ENCODE measurements around the gene PADI4. TPM values are rescaled to one million over a fixed set of nuclear protein-coding genes. Genes with fewer than 3 reads are reported as not detected.

PADI4 gene
- total and polyA plus RNA-seq, 4 experiments from 2014 or later = 0.08 to 0.14 TPM; not detected in 2

DNA sequence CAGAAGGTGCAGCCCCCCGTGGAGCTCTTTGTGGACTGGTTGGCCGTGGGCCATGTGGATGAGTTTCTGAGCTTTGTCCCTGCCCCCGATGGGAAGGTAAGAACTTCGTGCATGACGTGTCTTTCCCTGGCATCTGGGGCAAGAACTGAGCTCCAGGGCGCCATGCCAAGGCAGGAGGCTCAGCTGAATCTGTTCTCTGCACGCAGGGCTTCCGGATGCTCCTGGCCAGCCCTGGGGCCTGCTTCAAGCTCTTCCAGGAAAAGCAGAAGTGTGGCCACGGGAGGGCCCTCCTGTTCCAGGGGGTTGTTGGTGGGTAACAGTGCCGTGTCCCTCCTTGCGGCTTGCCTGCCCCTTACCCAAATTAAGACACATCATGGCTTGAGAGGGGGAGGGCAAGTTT, 31.4 kb upstream of the PADI4 start:
- Mint-ChIP-seq H3K27me3 (peaks cover 9 to 13% of the 10 kb centered on the region in 2 donors), H3K27ac (no peak overlapping the region), H3K4me3 (no peak overlapping the region), H3K4me1 (no peaks in the 10 kb centered on the region), H3K36me3 (no peaks in the 10 kb centered on the region), H3K9me3 (peaks cover 0 to 2% (median 0%) of the 10 kb centered on the region in 8 donors)
- Histone ChIP-seq H3K4me3 (ENCODE audit: low read length in 2 of 2) (no peak overlapping the region), H3K27ac (ENCODE audit: low read depth, low read length) (no peak overlapping the region), H3K4me1 (ENCODE audit: insufficient read depth, low read length) (no peaks in the 10 kb centered on the region), H3K36me3 (ENCODE audit: insufficient read depth, low read length) (no peaks in the 10 kb centered on the region), H3K9me3 (ENCODE audit: control insufficient read depth in 1 of 2, low read length in 2 of 2) (no peaks in the 10 kb centered on the region), H3K27me3 (ENCODE audit: insufficient read depth, low read length) (no peaks in the 10 kb centered on the region)
- CTCF ChIA-PET (ENCODE audit: partially characterized antibody) = no interaction called here
- POLR2A ChIA-PET (ENCODE audit: partially characterized antibody) = no interaction called here
- no peak for DNase-seq
- intact Hi-C loops (cut with micrococcal nuclease) = no loop called here

DNA sequence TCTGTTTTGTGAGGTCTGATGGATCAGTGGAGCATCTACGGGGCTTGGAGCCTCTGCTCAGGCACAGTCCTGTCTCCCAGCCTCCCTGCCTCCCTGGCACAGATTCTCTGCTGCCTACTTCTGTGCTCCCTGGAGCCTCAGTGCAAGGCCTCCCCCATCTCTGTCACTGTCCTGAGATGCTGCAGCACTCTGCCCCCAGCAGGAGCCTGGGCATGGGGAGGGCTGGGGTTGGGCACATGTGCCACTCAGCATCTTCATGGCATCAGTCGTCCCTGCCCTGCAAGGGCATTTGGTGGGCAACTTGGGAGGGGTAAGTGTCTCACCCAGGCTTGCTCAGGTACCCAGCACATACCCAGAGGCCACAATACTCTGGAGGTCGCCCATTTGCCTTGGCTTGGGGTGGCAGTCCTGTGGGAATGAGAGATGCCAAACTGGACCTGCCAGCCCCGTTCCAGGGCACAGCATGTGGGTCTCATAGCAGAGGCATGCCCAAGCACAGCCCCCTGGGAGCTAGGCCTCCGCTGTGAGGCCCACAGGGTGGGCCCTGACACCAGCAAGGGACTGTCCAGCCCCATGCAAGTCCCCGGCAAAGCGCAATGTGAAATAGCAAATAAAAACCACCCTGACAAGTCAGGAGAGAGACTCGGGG, 30.4 kb upstream of the PADI4 start:
- H3K4me3 Mint-ChIP-seq = no peak overlapping the region
- H3K9me3 Mint-ChIP-seq = peaks cover 0 to 2% (median 0%) of the 10 kb centered on the region in 8 donors
- H3K4me1 ChIP-seq (ENCODE audit: insufficient read depth, low read length) = no peaks in the 10 kb centered on the region
- intact Hi-C loops (cut with micrococcal nuclease) = no loop called here
- H3K4me3 ChIP-seq (ENCODE audit: low read length in 2 of 2) = no peak overlapping the region
- no peak overlapping the region for H3K27ac ChIP-seq (ENCODE audit: low read depth, low read length)
- no peak overlapping the region for H3K27ac Mint-ChIP-seq
- no peaks in the 10 kb centered on the region for H3K27me3 ChIP-seq (ENCODE audit: insufficient read depth, low read length)
- H3K36me3 Mint-ChIP-seq = no peaks in the 10 kb centered on the region
- ChIA-PET POLR2A (ENCODE audit: partially characterized antibody) (no interaction called here), CTCF (ENCODE audit: partially characterized antibody) (no interaction called here)
- no peaks in the 10 kb centered on the region for H3K36me3 ChIP-seq (ENCODE audit: insufficient read depth, low read length)
- peaks cover 12 to 17% of the 10 kb centered on the region in 2 donors for H3K27me3 Mint-ChIP-seq
- DNase-seq = no peak
- peaks cover 0 to 3% (median 0%) of the 10 kb centered on the region in 4 donors for H3K4me1 Mint-ChIP-seq
- no peaks in the 10 kb centered on the region for H3K9me3 ChIP-seq (ENCODE audit: control insufficient read depth in 1 of 2, low read length in 2 of 2)

DNA sequence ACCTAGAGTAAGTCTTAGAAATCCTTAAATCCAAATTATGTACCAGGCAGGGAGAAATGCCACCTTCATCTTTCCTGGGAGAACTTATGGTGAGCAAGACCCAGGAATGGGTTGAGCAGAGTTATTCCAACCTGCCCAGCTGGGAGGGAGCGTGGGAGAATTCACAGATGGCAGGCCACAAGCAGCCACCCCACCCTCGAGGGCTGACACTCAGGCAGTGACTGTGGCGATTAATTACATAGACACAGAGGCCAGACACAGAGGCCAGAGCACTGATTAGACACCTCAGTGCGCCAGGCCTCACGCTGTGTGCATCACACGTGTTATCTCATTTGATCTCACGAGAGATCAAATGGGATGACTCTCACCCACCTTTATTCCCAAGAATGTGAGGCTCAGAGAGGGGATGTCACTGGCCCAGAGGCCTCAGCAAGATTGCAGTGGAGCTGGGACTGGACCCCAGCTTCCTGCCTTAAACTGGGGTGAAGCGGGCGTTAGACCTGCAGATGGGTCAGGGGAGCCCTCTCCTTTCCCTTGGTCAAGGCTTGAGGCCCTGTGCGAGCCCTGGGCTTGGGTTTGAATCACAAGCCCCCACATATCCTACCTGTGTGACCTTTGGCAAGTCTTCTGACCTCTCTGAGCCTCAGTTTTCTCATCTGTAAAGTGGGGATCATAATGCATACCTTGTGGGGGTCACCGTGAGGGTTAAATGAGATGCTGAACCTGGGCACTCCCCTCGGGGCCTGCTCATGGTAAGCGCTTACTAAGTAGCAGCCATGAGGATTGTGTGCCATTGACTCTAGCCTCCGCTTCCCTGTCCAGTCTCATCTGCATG, 28.8 kb upstream of the PADI4 start:
- no peak overlapping the region for H3K27ac Mint-ChIP-seq
- H3K27me3 ChIP-seq (ENCODE audit: insufficient read depth, low read length) = no peaks in the 10 kb centered on the region
- no peaks in the 10 kb centered on the region for H3K36me3 ChIP-seq (ENCODE audit: insufficient read depth, low read length)
- no peaks in the 10 kb centered on the region for H3K9me3 ChIP-seq (ENCODE audit: control insufficient read depth in 1 of 2, low read length in 2 of 2)
- CTCF ChIA-PET (ENCODE audit: partially characterized antibody) = no interaction called here
- peaks cover 0 to 2% (median 0%) of the 10 kb centered on the region in 8 donors for H3K9me3 Mint-ChIP-seq
- intact Hi-C loops (cut with micrococcal nuclease) = no loop called here
- H3K4me3 ChIP-seq (ENCODE audit: low read length in 2 of 2) = no peak overlapping the region
- no peak overlapping the region for H3K4me3 Mint-ChIP-seq
- peaks cover 16 to 17% of the 10 kb centered on the region in 2 donors for H3K27me3 Mint-ChIP-seq
- DNase-seq = no peak
- H3K27ac ChIP-seq (ENCODE audit: low read depth, low read length) = no peak overlapping the region
- no peaks in the 10 kb centered on the region for H3K36me3 Mint-ChIP-seq
- no peaks in the 10 kb centered on the region for H3K4me1 ChIP-seq (ENCODE audit: insufficient read depth, low read length)
- peaks cover 0 to 3% (median 0%) of the 10 kb centered on the region in 4 donors for H3K4me1 Mint-ChIP-seq
- POLR2A ChIA-PET (ENCODE audit: partially characterized antibody) = no interaction called here

DNA sequence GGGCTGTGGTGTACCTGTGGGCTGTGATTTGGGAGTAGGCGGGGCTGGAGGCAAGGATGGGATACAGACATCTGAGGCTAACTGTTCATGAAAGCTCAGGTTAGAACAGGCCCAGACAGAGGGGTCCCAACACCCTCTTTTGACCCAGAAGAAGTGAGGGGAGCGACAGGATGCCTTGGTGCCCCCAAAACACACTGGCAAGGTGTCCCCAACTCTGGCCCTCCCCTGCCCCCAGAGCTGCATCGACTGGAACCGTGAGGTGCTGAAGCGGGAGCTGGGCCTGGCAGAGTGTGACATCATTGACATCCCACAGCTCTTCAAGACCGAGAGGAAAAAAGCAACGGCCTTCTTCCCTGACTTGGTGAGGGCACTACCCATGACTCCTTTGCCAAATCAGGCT, 27.6 kb upstream of the PADI4 start:
- Histone ChIP-seq H3K4me1 (ENCODE audit: insufficient read depth, low read length) (no peaks in the 10 kb centered on the region), H3K4me3 (ENCODE audit: low read length in 2 of 2) (no peak overlapping the region)
- POLR2A ChIA-PET (ENCODE audit: partially characterized antibody) = no interaction called here

DNA sequence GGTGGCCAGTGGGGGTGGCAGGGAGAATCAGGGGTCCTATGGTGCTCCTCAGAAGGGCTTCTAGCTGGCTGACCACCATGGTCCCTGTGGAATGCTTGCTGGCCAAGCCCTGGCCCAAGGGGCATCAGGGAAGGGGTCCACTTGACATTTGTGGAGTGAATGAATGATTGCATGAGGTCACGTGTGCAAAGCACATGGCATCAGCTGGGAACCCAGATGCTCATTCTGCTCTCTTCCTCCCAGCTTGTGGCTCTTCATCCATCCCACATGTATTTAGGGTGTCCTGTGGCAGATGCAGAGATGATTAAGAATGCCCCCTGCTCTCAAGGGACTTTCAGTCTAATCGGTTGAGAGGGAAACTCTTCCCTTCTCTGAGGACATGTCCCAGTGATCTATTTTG, 27.1 kb upstream of the PADI4 start:
- no peak overlapping the region for H3K4me3 ChIP-seq (ENCODE audit: low read length in 2 of 2)
- no peaks in the 10 kb centered on the region for H3K9me3 ChIP-seq (ENCODE audit: control insufficient read depth in 1 of 2, low read length in 2 of 2)
- no peak for DNase-seq
- intact Hi-C loops (cut with micrococcal nuclease) = no loop called here
- H3K27ac Mint-ChIP-seq = no peak overlapping the region
- CTCF ChIA-PET (ENCODE audit: partially characterized antibody) = no interaction called here
- peaks cover 0 to 2% (median 0%) of the 10 kb centered on the region in 8 donors for H3K9me3 Mint-ChIP-seq
- no peaks in the 10 kb centered on the region for H3K36me3 ChIP-seq (ENCODE audit: insufficient read depth, low read length)
- H3K4me1 Mint-ChIP-seq = peaks cover 0 to 3% (median 0%) of the 10 kb centered on the region in 4 donors
- POLR2A ChIA-PET (ENCODE audit: partially characterized antibody) = no interaction called here
- H3K4me3 Mint-ChIP-seq = no peak overlapping the region
- no peaks in the 10 kb centered on the region for H3K4me1 ChIP-seq (ENCODE audit: insufficient read depth, low read length)
- H3K36me3 Mint-ChIP-seq = no peaks in the 10 kb centered on the region
- no peaks in the 10 kb centered on the region for H3K27me3 ChIP-seq (ENCODE audit: insufficient read depth, low read length)
- H3K27me3 Mint-ChIP-seq = peaks cover 8 to 17% of the 10 kb centered on the region in 2 donors
- H3K27ac ChIP-seq (ENCODE audit: low read depth, low read length) = no peak overlapping the region

More for the DNA sequence above, 27.6 kb upstream of the PADI4 start:
- Mint-ChIP-seq H3K4me3 (no peak overlapping the region), H3K27me3 (peaks cover 13 to 16% of the 10 kb centered on the region in 2 donors), H3K9me3 (peaks cover 0 to 2% (median 0%) of the 10 kb centered on the region in 8 donors), H3K36me3 (no peaks in the 10 kb centered on the region), H3K4me1 (peaks cover 0 to 3% (median 0%) of the 10 kb centered on the region in 4 donors), H3K27ac (no peak overlapping the region)
- Histone ChIP-seq H3K27me3 (ENCODE audit: insufficient read depth, low read length) (no peaks in the 10 kb centered on the region), H3K36me3 (ENCODE audit: insufficient read depth, low read length) (no peaks in the 10 kb centered on the region), H3K27ac (ENCODE audit: low read depth, low read length) (no peak overlapping the region), H3K9me3 (ENCODE audit: control insufficient read depth in 1 of 2, low read length in 2 of 2) (no peaks in the 10 kb centered on the region)
- CTCF ChIA-PET (ENCODE audit: partially characterized antibody) = no interaction called here
- intact Hi-C loops (cut with micrococcal nuclease) = no loop called here
- DNase-seq = no peak

DNA sequence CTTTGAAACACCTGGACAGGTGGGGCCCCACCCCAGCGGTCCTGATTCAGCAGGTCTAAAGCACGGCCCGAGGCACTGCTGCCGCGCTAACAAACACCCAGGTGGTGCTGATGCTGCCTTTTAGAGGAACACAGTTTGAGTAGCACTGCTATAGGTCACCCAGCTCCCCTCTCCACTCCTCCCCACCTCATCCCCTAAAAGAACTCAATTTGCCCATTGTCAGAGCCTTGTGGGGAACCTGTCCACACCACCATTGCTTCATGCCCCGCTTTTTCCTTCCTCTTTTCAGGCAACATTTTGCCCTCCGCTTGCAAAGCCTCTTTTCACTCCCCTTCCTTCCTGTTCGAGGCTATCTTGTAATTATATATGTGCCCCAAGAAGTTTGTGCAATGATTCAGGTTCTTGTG, 26.2 kb upstream of the PADI4 start:
- Histone ChIP-seq H3K9me3 (ENCODE audit: control insufficient read depth in 1 of 2, low read length in 2 of 2) (no peaks in the 10 kb centered on the region), H3K4me3 (ENCODE audit: low read length in 2 of 2) (no peak overlapping the region), H3K4me1 (ENCODE audit: insufficient read depth, low read length) (no peaks in the 10 kb centered on the region), H3K36me3 (ENCODE audit: insufficient read depth, low read length) (no peaks in the 10 kb centered on the region), H3K27me3 (ENCODE audit: insufficient read depth, low read length) (no peaks in the 10 kb centered on the region), H3K27ac (ENCODE audit: low read depth, low read length) (no peak overlapping the region)
- peak overlapping the region in 1 of 8 donors; percentile 0 for H3K4me3 Mint-ChIP-seq
- H3K9me3 Mint-ChIP-seq = peaks cover 0 to 2% (median 0%) of the 10 kb centered on the region in 8 donors
- DNase-seq = no peak
- intact Hi-C loops (cut with micrococcal nuclease) = no loop called here
- H3K4me1 Mint-ChIP-seq = peaks cover 0 to 3% (median 0%) of the 10 kb centered on the region in 4 donors
- ChIA-PET CTCF (ENCODE audit: partially characterized antibody) (no interaction called here), POLR2A (ENCODE audit: partially characterized antibody) (no interaction called here)
- H3K27me3 Mint-ChIP-seq = peaks cover 9 to 22% of the 10 kb centered on the region in 2 donors
- H3K36me3 Mint-ChIP-seq = no peaks in the 10 kb centered on the region
- no peak overlapping the region for H3K27ac Mint-ChIP-seq

DNA sequence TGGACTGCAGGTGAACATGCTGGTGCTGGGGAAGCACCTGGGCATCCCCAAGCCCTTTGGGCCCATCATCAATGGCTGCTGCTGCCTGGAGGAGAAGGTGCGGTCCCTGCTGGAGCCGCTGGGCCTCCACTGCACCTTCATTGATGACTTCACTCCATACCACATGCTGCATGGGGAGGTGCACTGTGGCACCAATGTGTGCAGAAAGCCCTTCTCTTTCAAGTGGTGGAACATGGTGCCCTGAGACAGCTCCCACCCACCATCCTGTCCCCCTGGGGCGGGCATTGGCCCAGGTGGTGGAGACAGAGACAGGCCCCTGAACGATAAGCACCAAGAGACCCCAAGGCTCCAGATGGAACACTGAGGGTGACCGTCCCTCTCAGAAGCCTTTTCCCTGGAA, 25.2 kb upstream of the PADI4 start:
- DNase-seq = no peak
- H3K27ac ChIP-seq (ENCODE audit: low read depth, low read length) = no peak overlapping the region
- Mint-ChIP-seq H3K36me3 (no peaks in the 10 kb centered on the region), H3K9me3 (peaks cover 0 to 2% (median 0%) of the 10 kb centered on the region in 8 donors), H3K4me3 (no peak overlapping the region), H3K4me1 (peaks cover 0 to 3% (median 0%) of the 10 kb centered on the region in 4 donors), H3K27ac (no peak overlapping the region), H3K27me3 (peaks cover 9 to 19% of the 10 kb centered on the region in 2 donors)
- POLR2A ChIA-PET (ENCODE audit: partially characterized antibody) = no interaction called here
- CTCF ChIA-PET (ENCODE audit: partially characterized antibody) = no interaction called here
- H3K4me1 ChIP-seq (ENCODE audit: insufficient read depth, low read length) = no peaks in the 10 kb centered on the region
- H3K36me3 ChIP-seq (ENCODE audit: insufficient read depth, low read length) = no peaks in the 10 kb centered on the region
- H3K9me3 ChIP-seq (ENCODE audit: control insufficient read depth in 1 of 2, low read length in 2 of 2) = no peaks in the 10 kb centered on the region
- H3K4me3 ChIP-seq (ENCODE audit: low read length in 2 of 2) = no peak overlapping the region
- no peaks in the 10 kb centered on the region for H3K27me3 ChIP-seq (ENCODE audit: insufficient read depth, low read length)
- intact Hi-C loops (cut with micrococcal nuclease) = no loop called here
